SIG-M5 treated with dmso at 0.1 percent for 504 hours (cell line): ENCODE results near the gene CA14.
A peak's percentile ranks its signal among the peaks of the same experiment; 100 is the strongest.
"Not testable (repeated sequence)": the region's sequence is repeated elsewhere in the genome, so short reads cannot be mapped to it uniquely, and the experiment has no call there.

Experiments used
- DNase-seq: peaks from one replicate; lab custom pipeline; 2025; ENCODE audit not compliant: unreplicated experiment; lab: John Stamatoyannopoulos, UW

CA14 gene

GRCh38 chr1:150257624-150258585, at the start of gene CA14:
CA14 (plus strand) TSS chr1:150257774; CDS start chr1:150258129, 355 bp downstream.
- DNase-seq: no peak

- not testable (repeated sequence) for DNase-seq
These were observed 49.1 kb upstream of the CA14 start for GRCh38 chr1:150208460-150208859.

- DNase-seq: no peak
These were observed 47.5 kb upstream of the CA14 start for GRCh38 chr1:150210091-150210490.

GRCh38 chr1:150210706-150211105, 46.9 kb upstream of the CA14 start:
- no peak for DNase-seq

- DNase-seq: no peak
These were observed 45.5 kb upstream of the CA14 start for GRCh38 chr1:150212070-150212469.

- DNase-seq: peak; percentile 99
These were observed 44.1 kb upstream of the CA14 start for GRCh38 chr1:150213170-150214098.

- not testable (repeated sequence) for DNase-seq
These were observed 43.3 kb upstream of the CA14 start for GRCh38 chr1:150214099-150214756.

- not testable (repeated sequence) for DNase-seq
These were observed 41.7 kb upstream of the CA14 start for GRCh38 chr1:150215855-150216254.

GRCh38 chr1:150221552-150221951, 36.0 kb upstream of the CA14 start:
- peak; percentile 60 for DNase-seq

GRCh38 chr1:150224983-150225382, 32.6 kb upstream of the CA14 start:
- DNase-seq: no peak

GRCh38 chr1:150225546-150225945, 32.0 kb upstream of the CA14 start:
- DNase-seq: no peak

GRCh38 chr1:150226486-150226885, 31.1 kb upstream of the CA14 start:
- no peak for DNase-seq

- no peak for DNase-seq
These were observed 30.3 kb upstream of the CA14 start for GRCh38 chr1:150227228-150227627.

GRCh38 chr1:150228246-150228645, 29.3 kb upstream of the CA14 start:
- DNase-seq: not testable (repeated sequence)

GRCh38 chr1:150232921-150233320, 24.7 kb upstream of the CA14 start:
- not testable (repeated sequence) for DNase-seq

- DNase-seq: peak; percentile 93
These were observed 23.9 kb upstream of the CA14 start for GRCh38 chr1:150233359-150234308.

GRCh38 chr1:150234309-150234565, 23.3 kb upstream of the CA14 start:
- DNase-seq: no peak

- DNase-seq: peak; percentile 90
These were observed 22.8 kb upstream of the CA14 start for GRCh38 chr1:150234566-150235293.

- DNase-seq: peak; percentile 67
These were observed 22.2 kb upstream of the CA14 start for GRCh38 chr1:150235294-150235851.
